SU-DHL-6 (cell line): ENCODE results near the gene IL4I1.

Source experiments
- CTCF ChIP-seq: fragments of 200-600 bp; sonication (generic); IDR thresholded peaks from one replicate; pipeline ENCODE4 v1.5.1; 2017; ENCODE audit warnings: antibody characterized with exemption, mild to moderate bottlenecking, low read length, moderate library complexity; ENCODE audit not compliant: insufficient read depth, poor library complexity, severe bottlenecking
- EZH2phosphoT487 ChIP-seq: fragments of 200-600 bp; sonication (generic), shearing (Covaris generic); conservative IDR thresholded peaks from 2 replicates; pipeline ENCODE4 v1.6.1; 2018; ENCODE audit warnings: mild to moderate bottlenecking, antibody characterized with exemption, low read length, moderate library complexity, mixed read lengths

GRCh38 chr19:49858088-49858985, 38.4 kb downstream of the IL4I1 start:
- TF ChIP-seq CTCF (no peak), EZH2phosphoT487 (no peak)
